Breast epithelium (tissue), 4 donors: ENCODE data around the gene EBPL. TPM values are rescaled to one million over a fixed set of nuclear protein-coding genes. Genes with fewer than 3 reads are reported as not detected.

ENCODE experiments used
- DNase-seq, 2 donors: peaks; one replicate each; pipeline ENCODE4 v3.0.0-alpha.2; 2019; ENCODE audit warnings: low spot score in 2 of 2
- H3K27ac ChIP-seq, 2 donors: fragments of 200-600 bp; sonication (generic) in 1 of 2; one replicate each; pipeline ENCODE4 v1.5.1; 2016 to 2019; ENCODE audit warnings: mild to moderate bottlenecking in 1 of 2
- H3K27me3 ChIP-seq, 2 donors: fragments of 200-600 bp; sonication (generic) in 1 of 2; one replicate each; pipeline versions ENCODE4 v1.5.1 to v1.6.0; 2017 to 2019; ENCODE audit warnings: control low read depth in 1 of 2, mild to moderate bottlenecking in 1 of 2
- H3K36me3 ChIP-seq: fragments of 200-600 bp; one replicate; pipeline ENCODE4 v1.5.1; 2019
- H3K4me1 ChIP-seq, 2 donors: fragments of 200-600 bp; sonication (generic); one replicate each; pipeline ENCODE4 v1.5.1; 2016 to 2019; ENCODE audit warnings: control low read depth in 1 of 2
- H3K4me3 ChIP-seq, 3 donors: fragments of 200-600 bp; sonication (generic); 1 replicate in 2 of 3; 2 replicates in 1 of 3; pipeline ENCODE4 v1.5.1; 2016 to 2019; ENCODE audit warnings: mild to moderate bottlenecking in 3 of 3, moderate library complexity in 2 of 3
- H3K9me3 ChIP-seq, 2 donors: fragments of 200-600 bp; sonication (generic) in 1 of 2; one replicate each; pipeline ENCODE4 v1.5.1; 2016 to 2019; ENCODE audit warnings: control low read depth in 1 of 2
- POLR2A ChIP-seq: fragments of 450-650 bp; IDR thresholded peaks from one replicate; pipeline ENCODE4 v1.6.1; 2016; ENCODE audit warnings: antibody characterized with exemption, mild to moderate bottlenecking, moderate library complexity
- POLR2AphosphoS5 ChIP-seq, 3 donors: sonication (generic); formaldehyde crosslinking; IDR thresholded peaks; one replicate each; pipeline ENCODE4 v1.6.1; 2017; ENCODE audit warnings: antibody characterized with exemption in 3 of 3
- intact Hi-C: fragments of 100-400 bp; cut with DNase I; formaldehyde crosslinking; loops from one replicate; pipeline ENCODE4 v1.15.1; 2023; ENCODE audit warnings: low total_unique reads
- total RNA-seq, 3 donors: library from RNA; depleted of rRNA; stranded (reverse); fragments of >200 nt; gene quantifications; one replicate each; pipeline ENCODE4 v1.1.0, GENCODE V29; 2016
- TF ChIP-seq, protein P1 (sequence below), 3 donors: fragments of 450-650 bp; IDR thresholded peaks; one replicate each; pipeline ENCODE4 v1.5.1; 2016 to 2017; ENCODE audit warnings: antibody characterized with exemption in 3 of 3, mild to moderate bottlenecking in 3 of 3, moderate library complexity in 3 of 3

Gene EBPL
- total RNA-seq, 3 donors from 2014 or later, result 33.3 to 104 (median 80.1) TPM

DNA sequence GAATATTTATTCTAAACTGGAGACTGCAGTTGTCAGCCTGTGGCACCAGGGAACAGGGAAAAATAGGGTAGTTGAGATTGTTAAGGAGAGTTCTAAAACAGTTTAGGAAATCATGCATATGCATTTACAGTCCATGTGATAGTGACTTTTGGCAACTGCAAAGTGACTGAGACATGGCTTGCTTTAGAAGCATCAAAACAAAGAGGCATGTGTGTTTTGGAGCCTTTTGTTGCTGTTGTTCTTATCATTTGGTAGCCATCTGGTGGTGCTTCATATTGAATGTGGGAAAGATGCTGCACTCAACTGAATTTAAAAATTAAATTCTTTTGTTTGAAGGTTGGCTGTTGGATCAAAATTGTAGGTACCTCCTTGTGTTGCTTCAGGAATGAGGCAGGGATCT is 10.2 kb upstream of the EBPL start:
- no peak overlapping the region for H3K27ac ChIP-seq
- H3K4me1 ChIP-seq, result no peaks in the 10 kb centered on the region
- TF ChIP-seq, protein P1, sequence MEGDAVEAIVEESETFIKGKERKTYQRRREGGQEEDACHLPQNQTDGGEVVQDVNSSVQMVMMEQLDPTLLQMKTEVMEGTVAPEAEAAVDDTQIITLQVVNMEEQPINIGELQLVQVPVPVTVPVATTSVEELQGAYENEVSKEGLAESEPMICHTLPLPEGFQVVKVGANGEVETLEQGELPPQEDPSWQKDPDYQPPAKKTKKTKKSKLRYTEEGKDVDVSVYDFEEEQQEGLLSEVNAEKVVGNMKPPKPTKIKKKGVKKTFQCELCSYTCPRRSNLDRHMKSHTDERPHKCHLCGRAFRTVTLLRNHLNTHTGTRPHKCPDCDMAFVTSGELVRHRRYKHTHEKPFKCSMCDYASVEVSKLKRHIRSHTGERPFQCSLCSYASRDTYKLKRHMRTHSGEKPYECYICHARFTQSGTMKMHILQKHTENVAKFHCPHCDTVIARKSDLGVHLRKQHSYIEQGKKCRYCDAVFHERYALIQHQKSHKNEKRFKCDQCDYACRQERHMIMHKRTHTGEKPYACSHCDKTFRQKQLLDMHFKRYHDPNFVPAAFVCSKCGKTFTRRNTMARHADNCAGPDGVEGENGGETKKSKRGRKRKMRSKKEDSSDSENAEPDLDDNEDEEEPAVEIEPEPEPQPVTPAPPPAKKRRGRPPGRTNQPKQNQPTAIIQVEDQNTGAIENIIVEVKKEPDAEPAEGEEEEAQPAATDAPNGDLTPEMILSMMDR (IDR thresholded peaks at IDR 0.05), result no peak
- TF ChIP-seq POLR2A, result no peak
- TF ChIP-seq POLR2AphosphoS5 (IDR thresholded peaks at IDR 0.05), result no peak
- intact Hi-C loops, result no loop called here
- H3K9me3 ChIP-seq, result no peaks in the 10 kb centered on the region
- no peak overlapping the region for H3K4me3 ChIP-seq
- no peak for DNase-seq
- H3K36me3 ChIP-seq, result no peaks in the 10 kb centered on the region
- no peaks in the 10 kb centered on the region for H3K27me3 ChIP-seq

DNA sequence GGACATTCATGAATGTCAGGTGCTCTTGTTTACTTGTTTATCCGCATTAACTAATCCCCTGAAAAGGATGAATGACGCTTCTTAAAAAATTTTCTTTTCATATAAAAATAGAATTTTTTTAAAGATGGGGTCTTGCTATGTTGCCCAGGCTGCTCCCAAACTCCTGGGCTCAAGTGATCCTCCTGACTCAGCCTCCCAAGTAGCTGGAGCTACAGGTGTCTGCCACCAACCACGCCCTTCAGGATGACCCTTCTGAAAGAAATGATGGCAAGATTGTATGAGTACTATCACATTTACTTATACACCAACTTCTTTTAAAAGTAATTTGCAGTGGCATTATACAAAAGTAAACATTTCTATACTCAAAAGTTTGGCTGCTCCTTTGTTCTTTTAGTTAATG is 6.2 kb upstream of the EBPL start:
- no peak for TF ChIP-seq POLR2A
- no peak for TF ChIP-seq POLR2AphosphoS5 (IDR thresholded peaks at IDR 0.05)
- TF ChIP-seq, protein P1 (IDR thresholded peaks at IDR 0.05), result no peak
- Histone ChIP-seq H3K4me3 (no peak overlapping the region), H3K27ac (no peak overlapping the region), H3K27me3 (no peaks in the 10 kb centered on the region), H3K36me3 (no peaks in the 10 kb centered on the region), H3K4me1 (no peaks in the 10 kb centered on the region), H3K9me3 (no peaks in the 10 kb centered on the region)
- intact Hi-C loops, result loop anchor here (10.0 kb wide), 1 partner anchor 97 kb away; the partner anchor contains the start of gene KPNA3
- no peak for DNase-seq

DNA sequence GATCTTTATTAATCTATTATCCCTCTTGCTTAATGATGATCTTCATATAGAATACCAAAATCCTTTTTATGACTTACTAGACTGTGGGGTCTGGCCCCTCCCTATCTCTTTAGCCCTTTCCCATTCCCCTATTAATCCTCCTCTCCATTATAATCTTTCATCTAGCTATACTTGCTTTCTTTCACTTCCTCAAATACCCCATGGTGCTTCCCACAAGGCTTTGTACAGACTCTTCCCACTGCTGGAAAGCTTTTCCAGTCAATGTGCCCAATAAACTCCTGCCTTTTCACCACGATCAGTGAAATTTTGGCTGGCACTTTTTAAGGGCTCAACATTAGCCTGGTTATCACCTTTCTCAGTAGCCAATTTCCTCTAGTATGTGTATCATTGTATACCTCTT is 3.2 kb upstream of the EBPL start:
- H3K9me3 ChIP-seq, result no peaks in the 10 kb centered on the region
- H3K4me3 ChIP-seq, result no peak overlapping the region
- no peaks in the 10 kb centered on the region for H3K4me1 ChIP-seq
- intact Hi-C loops, result loop anchor here (10.0 kb wide), 1 partner anchor 100 kb away; the partner anchor contains the start of gene KPNA3
- TF ChIP-seq, protein P1 (IDR thresholded peaks at IDR 0.05), result no peak
- TF ChIP-seq POLR2AphosphoS5 (IDR thresholded peaks at IDR 0.05) (no peak), POLR2A (no peak)
- no peaks in the 10 kb centered on the region for H3K27me3 ChIP-seq
- no peaks in the 10 kb centered on the region for H3K36me3 ChIP-seq
- DNase-seq, result no peak
- no peak overlapping the region for H3K27ac ChIP-seq

DNA sequence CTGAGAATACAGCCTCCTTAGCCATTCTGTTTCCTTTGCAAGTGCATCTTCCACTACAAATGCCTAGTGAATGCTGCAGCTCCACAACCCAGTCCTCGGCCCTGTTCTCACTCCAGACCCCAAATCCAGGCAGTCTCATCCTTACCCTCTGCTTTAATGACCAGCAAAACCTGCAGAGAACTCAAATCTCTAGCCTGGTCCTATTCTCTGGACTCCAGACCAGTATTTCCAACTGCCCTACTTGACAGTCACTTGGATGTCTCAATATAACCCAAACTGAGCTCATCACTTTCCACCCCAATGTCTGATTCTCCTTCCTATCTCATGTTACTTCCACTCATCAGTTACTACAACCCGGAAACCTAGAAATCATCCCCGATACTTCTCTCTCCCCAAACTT is 2.6 kb upstream of the EBPL start:
- no peak overlapping the region for H3K4me3 ChIP-seq
- no peak for DNase-seq
- intact Hi-C loops, result loop anchor here (10.0 kb wide), 1 partner anchor 101 kb away; the partner anchor contains the start of gene KPNA3
- H3K27ac ChIP-seq, result no peak overlapping the region
- no peaks in the 10 kb centered on the region for H3K4me1 ChIP-seq
- TF ChIP-seq POLR2AphosphoS5 (IDR thresholded peaks at IDR 0.05), result no peak
- no peak for TF ChIP-seq POLR2A
- TF ChIP-seq, protein P1 (IDR thresholded peaks at IDR 0.05), result no peak
- H3K36me3 ChIP-seq, result no peaks in the 10 kb centered on the region
- no peaks in the 10 kb centered on the region for H3K27me3 ChIP-seq
- H3K9me3 ChIP-seq, result no peaks in the 10 kb centered on the region

DNA sequence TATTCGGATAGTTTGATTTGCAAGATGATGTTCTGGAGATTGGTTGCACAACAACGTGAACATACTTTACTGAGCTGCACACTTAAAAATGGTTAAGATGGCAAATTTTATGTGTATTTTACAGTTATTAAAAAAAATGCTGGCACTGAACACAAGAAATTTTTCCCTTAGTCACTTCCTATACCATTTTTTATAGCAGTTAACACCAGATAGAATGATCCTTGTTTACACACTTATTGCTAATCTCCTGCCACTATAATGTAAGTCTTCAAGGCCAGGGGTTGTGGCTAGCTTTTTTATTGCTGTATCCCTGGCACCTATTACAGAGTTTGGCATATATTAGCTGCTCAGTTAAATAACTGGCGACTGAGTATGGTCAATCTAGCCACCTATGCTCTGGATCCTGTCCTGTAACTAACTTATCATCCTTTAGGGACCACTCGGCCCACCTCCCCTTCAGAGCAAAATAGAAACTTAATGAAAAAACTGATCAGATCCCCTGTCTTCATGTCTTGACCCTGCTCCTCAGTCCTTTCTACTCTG is 2.0 kb upstream of the EBPL start:
- Histone ChIP-seq H3K27me3 (no peaks in the 10 kb centered on the region), H3K36me3 (no peaks in the 10 kb centered on the region), H3K4me1 (no peaks in the 10 kb centered on the region), H3K4me3 (no peak overlapping the region), H3K9me3 (no peaks in the 10 kb centered on the region), H3K27ac (no peak overlapping the region)
- no peak for DNase-seq
- intact Hi-C loops, result loop anchor here (10.0 kb wide), 1 partner anchor 102 kb away; the partner anchor contains the start of gene KPNA3
- TF ChIP-seq POLR2A, result no peak
